Osteoblast (primary cell): ENCODE data around the gene CHKB. TPM values are rescaled to one million over a fixed set of nuclear protein-coding genes. Genes with fewer than 3 reads are reported as not detected.

Experiments
- DNase-seq: peaks from one replicate; pipeline ENCODE4 v3.0.0; 2011; ENCODE audit warnings: low spot score, mixed read lengths; ENCODE audit not compliant: insufficient read length; ENCODE audit errors: missing footprints
- H2AFZ ChIP-seq: 2 replicates; pipeline ENCODE4 v1.6.0; 2011; ENCODE audit warnings: mild to moderate bottlenecking, low read length
- H3K27ac ChIP-seq: 2 replicates; pipeline ENCODE4 v1.5.1; 2011; ENCODE audit warnings: mild to moderate bottlenecking, low read depth, low read length, moderate library complexity
- H3K27me3 ChIP-seq: 2 replicates; pipeline ENCODE4 v1.6.0; 2012; ENCODE audit warnings: mild to moderate bottlenecking, control low read depth, inconsistent platforms, low read length, moderate library complexity; ENCODE audit not compliant: insufficient read depth
- H3K36me3 ChIP-seq: 2 replicates; pipeline ENCODE4 v1.5.1; 2011; ENCODE audit warnings: mild to moderate bottlenecking, low read length, control low read depth, moderate library complexity; ENCODE audit not compliant: insufficient read depth
- H3K4me1 ChIP-seq: 2 replicates; pipeline ENCODE4 v1.5.1; 2011; ENCODE audit warnings: mild to moderate bottlenecking, low read length, control low read depth, moderate library complexity; ENCODE audit not compliant: insufficient read depth
- H3K4me2 ChIP-seq: 2 replicates; pipeline ENCODE4 v1.6.0; 2011; ENCODE audit warnings: mild to moderate bottlenecking, low read length; ENCODE audit not compliant: insufficient read depth
- H3K4me3 ChIP-seq: fragments of 200-600 bp; sonication (generic); 3 replicates; pipeline ENCODE4 v1.5.1; 2012; ENCODE audit warnings: mild to moderate bottlenecking, low read length, inconsistent platforms; ENCODE audit not compliant: insufficient read depth
- H3K79me2 ChIP-seq: 2 replicates; pipeline ENCODE4 v1.6.0; 2012; ENCODE audit warnings: mild to moderate bottlenecking, low read length, control low read depth, inconsistent platforms; ENCODE audit not compliant: insufficient read depth
- H3K9me3 ChIP-seq: 2 replicates; pipeline ENCODE4 v1.5.1; 2011; ENCODE audit warnings: low read depth, low read length, control low read depth
- H4K20me1 ChIP-seq: 2 replicates; pipeline ENCODE4 v1.6.0; 2012; ENCODE audit warnings: mild to moderate bottlenecking, low read length, control low read depth; ENCODE audit not compliant: insufficient read depth
- CTCF ChIP-seq: IDR thresholded peaks from 2 replicates; pipeline ENCODE4 v1.5.1; 2011; ENCODE audit warnings: mild to moderate bottlenecking, low read depth, low read length, moderate library complexity; ENCODE audit errors: extremely low read depth
- total RNA-seq: library from RNA; depleted of rRNA; stranded (reverse); fragments of >200 nt; gene quantifications from 2 replicates; pipeline ENCODE4 v1.2.3, GENCODE V29; 2012

Gene CHKB
- total RNA-seq, 1 donor: 28.6 TPM

- Histone ChIP-seq H4K20me1 (peaks cover 3% of the 10 kb centered on the region), H3K27me3 (no peaks in the 10 kb centered on the region), H3K4me2 (peak within 1 kb of the TSS; percentile 97), H3K9me3 (no peaks in the 10 kb centered on the region), H3K4me1 (peaks cover 10% of the 10 kb centered on the region), H3K4me3 (peak within 1 kb of the TSS; percentile 91), H2AFZ (peak within 1 kb of the TSS; percentile 95), H3K36me3 (no peaks in the 10 kb centered on the region), H3K79me2 (peaks cover 5% of the 10 kb centered on the region), H3K27ac (peak within 1 kb of the TSS; percentile 45)
- DNase-seq: peak; percentile 98
- TF ChIP-seq CTCF: no peak
Observed at GRCh38 chr22:50627642-50628542, 45.2 kb upstream of the CHKB start, which contains the start of gene ARSA. TSS of gene ARSA (minus strand) at chr22:50628152. CDS start at chr22:50627779, 373 bp downstream.

- Histone ChIP-seq H3K4me2 (peak overlapping the region; percentile 94), H3K27ac (no peak overlapping the region), H2AFZ (peak overlapping the region; percentile 87), H3K27me3 (no peaks in the 10 kb centered on the region), H3K79me2 (peaks cover 5% of the 10 kb centered on the region), H3K36me3 (no peaks in the 10 kb centered on the region), H3K9me3 (no peaks in the 10 kb centered on the region), H3K4me3 (peak overlapping the region; percentile 91), H3K4me1 (peaks cover 10% of the 10 kb centered on the region), H4K20me1 (peaks cover 3% of the 10 kb centered on the region)
- TF ChIP-seq CTCF: no peak
- DNase-seq: peak; percentile 56
Observed at GRCh38 chr22:50626850-50627641, 44.4 kb upstream of the CHKB start.

GRCh38 chr22:50626314-50626849 is 43.7 kb upstream of the CHKB start:
- H3K4me1 ChIP-seq: peaks cover 14% of the 10 kb centered on the region
- H2AFZ ChIP-seq: no peak overlapping the region
- no peak overlapping the region for H3K27ac ChIP-seq
- H3K36me3 ChIP-seq: no peaks in the 10 kb centered on the region
- H3K79me2 ChIP-seq: peaks cover 5% of the 10 kb centered on the region
- H3K9me3 ChIP-seq: no peaks in the 10 kb centered on the region
- DNase-seq: no peak
- H4K20me1 ChIP-seq: peaks cover 3% of the 10 kb centered on the region
- TF ChIP-seq CTCF: no peak
- no peak overlapping the region for H3K4me2 ChIP-seq
- no peak overlapping the region for H3K4me3 ChIP-seq
- peaks cover 5% of the 10 kb centered on the region for H3K27me3 ChIP-seq
